MG63 (cell line): ENCODE results near the gene CPNE9. TPM values are rescaled to one million over a fixed set of nuclear protein-coding genes. Genes with fewer than 3 reads are reported as not detected.
A peak's percentile ranks its signal among the peaks of the same experiment; 100 is the strongest.

Experiments
- DNase-seq: peaks from one replicate; pipeline ENCODE4 v3.0.0-alpha.2; 2020
- H3K27me3 ChIP-seq: fragments of 250-450 bp; sonication (Bioruptor Pico); 2 replicates; pipeline ENCODE4 v1.5.1; 2020; ENCODE audit warnings: mild to moderate bottlenecking, moderate library complexity
- H3K36me3 ChIP-seq: fragments of 250-450 bp; sonication (Bioruptor Pico); 2 replicates; pipeline ENCODE4 v1.5.1; 2020; ENCODE audit warnings: mild to moderate bottlenecking, moderate library complexity
- H3K4me3 ChIP-seq: fragments of 250-450 bp; sonication (Bioruptor Pico); 2 replicates; pipeline ENCODE4 v1.5.1; 2020; ENCODE audit warnings: mild to moderate bottlenecking, moderate library complexity
- H3K9me3 ChIP-seq: fragments of 250-450 bp; sonication (Bioruptor Pico); 2 replicates; pipeline ENCODE4 v1.5.1; 2020; ENCODE audit warnings: mild to moderate bottlenecking, moderate library complexity
- total RNA-seq: library from RNA; depleted of rRNA; stranded (reverse); fragments of >200 nt; shearing (Covaris generic); gene quantifications from 2 replicates; pipeline ENCODE4 v1.2.3, GENCODE V29; 2014; ENCODE audit warnings: low replicate concordance; rRNA removed

Gene CPNE9
- total RNA-seq, 1 experiment from 2014 or later, result not detected

DNA sequence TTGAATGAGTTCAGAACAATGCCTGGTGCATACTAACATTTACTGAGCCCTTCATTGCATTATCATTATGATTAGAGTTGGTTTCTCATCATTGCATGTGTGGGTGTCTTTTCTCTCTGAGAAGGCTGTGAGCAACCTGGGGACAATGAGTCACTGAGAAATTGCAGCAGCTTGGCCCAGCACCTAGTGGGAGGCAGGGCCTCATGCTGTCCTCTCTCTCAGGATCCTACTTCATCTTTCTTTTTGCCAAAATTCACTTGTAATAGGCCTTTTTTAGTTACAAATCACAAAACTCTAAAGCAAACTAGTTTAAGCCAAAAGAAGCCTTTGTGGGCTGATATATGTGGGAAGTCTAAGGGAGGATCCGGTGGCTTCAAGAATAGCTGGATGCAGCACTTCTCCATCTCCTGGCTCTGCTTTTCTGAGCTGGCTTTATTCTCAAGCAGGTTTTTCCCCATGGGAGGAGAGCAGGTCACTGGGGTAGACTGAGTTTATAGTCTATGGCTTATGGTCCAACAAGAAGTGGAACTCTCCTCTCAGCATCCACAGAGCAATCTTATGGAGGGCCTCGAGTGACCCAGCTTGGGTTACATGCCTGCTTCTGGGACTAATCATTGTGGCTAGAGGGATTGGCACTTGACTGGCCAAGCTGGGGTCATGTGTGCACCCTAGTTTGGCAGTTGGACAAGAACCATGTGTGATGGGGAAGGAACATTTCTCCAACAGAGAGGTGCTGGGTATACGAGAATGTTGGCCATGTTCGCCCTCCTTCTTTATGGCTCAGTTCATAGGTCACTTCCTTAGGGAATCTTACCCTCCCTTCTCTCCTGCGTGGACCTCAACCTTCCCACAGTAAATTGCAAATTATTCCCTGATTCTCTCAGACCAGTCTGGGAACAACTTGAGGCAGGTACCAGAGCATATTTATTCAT lies 74.8 kb downstream of the CPNE9 start:
- DNase-seq, result peak; percentile 39
- no peaks in the 10 kb centered on the region for H3K9me3 ChIP-seq

DNA sequence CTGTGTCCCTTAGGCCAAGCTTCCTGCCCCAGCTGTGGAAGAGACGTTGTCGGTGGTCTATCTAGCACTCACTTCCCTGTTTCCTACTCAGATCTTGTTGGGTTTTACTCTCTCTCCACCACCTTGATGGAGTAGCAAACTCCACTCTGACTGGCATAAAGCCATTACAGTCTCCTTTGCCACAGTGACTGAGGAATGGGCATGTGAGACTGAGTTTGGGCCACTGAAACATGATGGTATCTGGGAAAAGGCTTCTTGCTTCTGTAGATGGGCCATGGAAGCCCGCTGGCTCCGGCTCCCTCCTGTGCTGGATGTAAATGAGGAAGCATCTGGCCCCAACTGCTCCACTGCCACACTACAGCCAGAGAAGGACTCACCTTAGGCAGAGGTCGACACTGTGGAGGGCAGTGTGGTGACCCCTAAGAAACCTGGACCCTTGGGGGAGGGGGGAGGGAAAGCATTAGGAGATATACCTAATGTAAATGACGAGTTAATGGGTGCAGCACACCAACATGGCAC lies 75.5 kb downstream of the CPNE9 start:
- Histone ChIP-seq H3K27me3 (no peaks in the 10 kb centered on the region), H3K4me3 (no peak overlapping the region), H3K9me3 (no peaks in the 10 kb centered on the region), H3K36me3 (no peaks in the 10 kb centered on the region; the same call in 1 of the 2 replicates)
- DNase-seq, result no peak

More for the DNA sequence above, 74.8 kb downstream of the CPNE9 start:
- H3K4me3 ChIP-seq, result no peak overlapping the region
- H3K36me3 ChIP-seq, result no peaks in the 10 kb centered on the region; the same call in 1 of the 2 replicates
- H3K27me3 ChIP-seq, result no peaks in the 10 kb centered on the region

Other genes with a start within 250 kb of the CPNE9 start
- 0.69 and 1.2 TPM in 2 replicates for gene LHFPL4, start 150.0 kb upstream of the CPNE9 start, total RNA-seq
- gene MTMR14, start 54.3 kb upstream of the CPNE9 start, total RNA-seq, result 26.3 and 43.3 TPM in 2 replicates
- 4.9 and 7.0 TPM in 2 replicates for gene BRPF1, start 27.9 kb downstream of the CPNE9 start, total RNA-seq
- 8.0 and 21.4 TPM in 2 replicates for gene OGG1, start 46.1 kb downstream of the CPNE9 start, total RNA-seq
- gene CAMK1, start 66.1 kb downstream of the CPNE9 start, total RNA-seq, result 2.7 and 5.0 TPM in 2 replicates
- gene TADA3, start 88.6 kb downstream of the CPNE9 start, total RNA-seq, result 60.3 and 83.8 TPM in 2 replicates
- gene ARPC4, start 89.2 kb downstream of the CPNE9 start, total RNA-seq, result 125 and 175 TPM in 2 replicates
- gene TTLL3, start 106.4 kb downstream of the CPNE9 start, total RNA-seq, result 0.10 and 3.1 TPM in 2 replicates
- gene RPUSD3, start 140.2 kb downstream of the CPNE9 start, total RNA-seq, result 34.8 and 42.9 TPM in 2 replicates
- gene CIDEC, start 176.4 kb downstream of the CPNE9 start, total RNA-seq, result not detected in 2 replicates
- gene JAGN1, start 186.8 kb downstream of the CPNE9 start, total RNA-seq, result 21.4 and 23.1 TPM in 2 replicates
- 0.30 TPM in 1 of 2 replicates, not detected in the other for gene IL17RE, start 199.0 kb downstream of the CPNE9 start, total RNA-seq
- 12.1 and 14.8 TPM in 2 replicates for gene IL17RC, start 213.3 kb downstream of the CPNE9 start, total RNA-seq
- gene CRELD1, start 230.0 kb downstream of the CPNE9 start, total RNA-seq, result 19.1 and 22.6 TPM in 2 replicates
- 0.23 TPM in 1 of 2 replicates, not detected in the other for gene PRRT3, start 248.6 kb downstream of the CPNE9 start, total RNA-seq